GM12892 (cell line): ENCODE data around the gene ITPR1.

Experiments used
- POLR2A ChIP-seq: IDR thresholded peaks from 2 replicates; pipeline ENCODE4 v1.6.1; 2011; ENCODE audit warnings: low read depth, low read length, control low read depth
- POLR2AphosphoS5 ChIP-seq: IDR thresholded peaks from 2 replicates; pipeline ENCODE4 v1.6.1; 2011; ENCODE audit warnings: low read depth, low read length, control low read depth

DNA sequence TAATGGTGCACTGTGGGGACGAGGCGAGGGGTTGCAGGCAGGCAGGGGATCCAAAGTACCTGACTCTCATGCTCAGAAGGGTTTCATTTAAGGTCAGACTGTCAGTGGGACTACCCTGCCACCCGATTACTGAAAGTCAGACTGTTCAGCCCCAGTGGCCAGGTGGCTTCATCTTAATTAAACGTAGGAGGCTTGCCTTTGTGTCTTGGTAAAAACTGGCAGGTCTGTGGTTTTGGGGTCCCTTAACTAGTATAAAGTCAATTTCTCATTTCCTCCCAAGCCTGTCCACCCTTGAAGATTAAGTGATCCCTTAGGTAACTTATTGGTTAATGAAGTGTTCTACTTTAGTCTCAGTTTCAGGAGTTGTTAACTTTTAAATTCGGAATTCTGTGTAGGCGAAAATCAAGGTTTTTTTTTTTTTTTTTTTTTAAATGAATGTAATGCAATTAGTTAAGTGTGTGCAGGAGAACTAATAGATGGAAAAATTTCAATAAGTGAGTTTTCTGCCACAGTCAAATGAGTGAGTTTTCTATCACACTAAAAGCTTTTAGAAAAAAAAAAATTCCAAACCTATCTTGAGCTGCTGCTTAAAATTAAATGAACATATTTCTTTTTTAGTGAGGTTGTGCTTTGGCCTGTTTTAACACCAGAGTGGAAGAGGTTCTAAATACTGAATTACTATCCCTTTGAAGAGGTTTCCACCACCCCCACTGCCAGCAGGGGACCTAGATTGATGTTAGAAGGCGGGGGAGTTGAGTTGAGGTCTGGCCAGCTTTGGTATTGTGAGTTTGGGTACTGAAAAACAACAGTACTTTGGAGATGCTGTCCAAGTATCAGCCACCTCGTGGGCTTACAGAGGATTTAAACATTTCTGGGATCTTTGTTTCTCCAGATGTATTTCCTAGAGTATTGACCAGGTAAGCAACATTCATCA lies 15.2 kb downstream of the ITPR1 start:
- TF ChIP-seq POLR2A, result no peak
- no peak for TF ChIP-seq POLR2AphosphoS5
